Suprapubic skin (tissue), 4 donors: Measurements from ENCODE around the gene LRRC27.

ENCODE experiments used
- EP300 ChIP-seq: sonication (generic); formaldehyde crosslinking; IDR thresholded peaks from one replicate; pipeline ENCODE4 v1.6.1; 2017; ENCODE audit warnings: antibody characterized with exemption
- POLR2A ChIP-seq, 2 donors: fragments of 450-650 bp; IDR thresholded peaks; one replicate each; pipeline ENCODE4 v1.6.1; 2017; ENCODE audit warnings: antibody characterized with exemption in 2 of 2, mild to moderate bottlenecking in 2 of 2, moderate library complexity in 2 of 2
- POLR2AphosphoS5 ChIP-seq, 3 donors: sonication (generic); formaldehyde crosslinking; IDR thresholded peaks; one replicate each; pipeline ENCODE4 v1.6.1; 2017; ENCODE audit warnings: antibody characterized with exemption in 3 of 3
- TF ChIP-seq, protein P1 (sequence below), 2 donors: fragments of 200-600 bp in 1 of 2; fragments of 450-650 bp in 1 of 2; sonication (generic) in 1 of 2; IDR thresholded peaks; one replicate each; pipeline ENCODE4 v1.5.1; 2016 to 2019; ENCODE audit warnings: antibody characterized with exemption in 2 of 2, mild to moderate bottlenecking in 1 of 2, moderate library complexity in 1 of 2

DNA sequence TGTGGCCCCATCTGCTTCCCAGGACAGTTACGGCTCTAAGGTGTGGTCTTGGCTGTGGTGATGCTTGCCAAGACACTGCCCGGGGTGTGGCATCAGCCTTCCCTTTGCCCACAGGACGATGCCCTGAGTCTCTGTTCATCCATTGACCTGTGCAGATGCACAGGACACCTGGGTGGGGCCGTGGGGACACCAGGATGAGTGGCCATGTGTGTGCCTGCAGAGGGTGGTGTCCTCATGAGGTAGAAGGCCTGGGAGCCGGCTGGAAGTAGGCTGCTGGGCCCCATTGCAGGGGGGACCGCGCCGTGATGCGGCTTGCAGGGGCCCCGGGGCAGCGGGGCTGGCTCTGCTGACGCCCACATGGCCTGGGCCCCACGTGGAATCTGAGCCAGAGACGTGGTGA, 42.6 kb downstream of the LRRC27 start:
- no peak for TF ChIP-seq POLR2A (IDR thresholded peaks at IDR 0.05)
- TF ChIP-seq, protein P1, sequence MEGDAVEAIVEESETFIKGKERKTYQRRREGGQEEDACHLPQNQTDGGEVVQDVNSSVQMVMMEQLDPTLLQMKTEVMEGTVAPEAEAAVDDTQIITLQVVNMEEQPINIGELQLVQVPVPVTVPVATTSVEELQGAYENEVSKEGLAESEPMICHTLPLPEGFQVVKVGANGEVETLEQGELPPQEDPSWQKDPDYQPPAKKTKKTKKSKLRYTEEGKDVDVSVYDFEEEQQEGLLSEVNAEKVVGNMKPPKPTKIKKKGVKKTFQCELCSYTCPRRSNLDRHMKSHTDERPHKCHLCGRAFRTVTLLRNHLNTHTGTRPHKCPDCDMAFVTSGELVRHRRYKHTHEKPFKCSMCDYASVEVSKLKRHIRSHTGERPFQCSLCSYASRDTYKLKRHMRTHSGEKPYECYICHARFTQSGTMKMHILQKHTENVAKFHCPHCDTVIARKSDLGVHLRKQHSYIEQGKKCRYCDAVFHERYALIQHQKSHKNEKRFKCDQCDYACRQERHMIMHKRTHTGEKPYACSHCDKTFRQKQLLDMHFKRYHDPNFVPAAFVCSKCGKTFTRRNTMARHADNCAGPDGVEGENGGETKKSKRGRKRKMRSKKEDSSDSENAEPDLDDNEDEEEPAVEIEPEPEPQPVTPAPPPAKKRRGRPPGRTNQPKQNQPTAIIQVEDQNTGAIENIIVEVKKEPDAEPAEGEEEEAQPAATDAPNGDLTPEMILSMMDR (IDR thresholded peaks at IDR 0.05): no peak
- TF ChIP-seq POLR2AphosphoS5 (IDR thresholded peaks at IDR 0.05): no peak
- TF ChIP-seq EP300: no peak
